GM23338 (cell line): ENCODE results near the gene EP400. TPM values are rescaled to one million over a fixed set of nuclear protein-coding genes. Genes with fewer than 3 reads are reported as not detected.

ENCODE experiments used
- ATAC-seq: fragments of 200-7000 bp; cut with Tn5 transposase; 3 replicates; pipeline ENCODE4 v1.9.1; 2020
- DNase-seq: peaks from one replicate; pipeline ENCODE4 v3.0.0-alpha.2; 2015; ENCODE audit warnings: low spot score
- H2AFZ ChIP-seq: fragments of 200-600 bp; sonication (generic); 2 replicates; pipeline ENCODE4 v1.8.0; 2016; ENCODE audit warnings: antibody characterized with exemption, mild to moderate bottlenecking, moderate library complexity
- H3F3A ChIP-seq: fragments of 200-600 bp; sonication (generic); replicated peaks from 2 replicates; pipeline ENCODE4 v1.8.0; 2017; ENCODE audit warnings: antibody characterized with exemption, mixed run types, low read depth
- H3K27ac ChIP-seq: fragments of 200-600 bp; sonication (generic); 2 replicates; pipeline ENCODE4 v1.6.1; 2016; ENCODE audit warnings: low read depth
- H3K27me3 ChIP-seq: fragments of 200-600 bp; sonication (generic); 2 replicates; pipeline ENCODE4 v1.8.0; 2016; ENCODE audit warnings: mild to moderate bottlenecking, mixed run types, moderate library complexity; ENCODE audit not compliant: insufficient read depth
- H3K36me3 ChIP-seq: fragments of 200-600 bp; sonication (generic); 2 replicates; pipeline ENCODE4 v1.8.0; 2016; ENCODE audit warnings: mild to moderate bottlenecking; ENCODE audit not compliant: insufficient read depth
- H3K4me1 ChIP-seq: fragments of 200-600 bp; sonication (generic); 2 replicates; pipeline ENCODE4 v1.8.0; 2016; ENCODE audit warnings: mild to moderate bottlenecking, moderate library complexity; ENCODE audit not compliant: insufficient read depth
- H3K4me2 ChIP-seq: fragments of 200-600 bp; sonication (generic); 2 replicates; pipeline ENCODE4 v1.7.1; 2017; ENCODE audit warnings: mixed run types
- H3K4me3 ChIP-seq: fragments of 200-600 bp; sonication (generic); 2 replicates; pipeline ENCODE4 v1.6.1; 2016; ENCODE audit warnings: mixed run types
- H3K79me2 ChIP-seq: fragments of 200-600 bp; sonication (generic); replicated peaks from 2 replicates; pipeline ENCODE4 v1.8.0; 2017; ENCODE audit warnings: mild to moderate bottlenecking; ENCODE audit not compliant: insufficient read depth
- H3K9me2 ChIP-seq: fragments of 200-600 bp; sonication (generic); 2 replicates; pipeline ENCODE4 v1.8.0; 2017; ENCODE audit not compliant: insufficient read depth
- H4K20me1 ChIP-seq: fragments of 200-600 bp; sonication (generic); replicated peaks from 2 replicates; pipeline ENCODE4 v1.8.0; 2017; ENCODE audit warnings: mild to moderate bottlenecking; ENCODE audit not compliant: insufficient read depth
- H3K27ac Mint-ChIP-seq: 2 replicates; pipeline ENCODE4 v1.8.0; 2020; ENCODE audit warnings: inconsistent platforms, mild to moderate bottlenecking, moderate library complexity, mixed read lengths
- H3K27me3 Mint-ChIP-seq: 3 replicates; pipeline ENCODE4 v1.8.0; 2022; ENCODE audit warnings: low read depth, mild to moderate bottlenecking, moderate library complexity, mixed read lengths, inconsistent platforms; ENCODE audit not compliant: insufficient read depth, poor library complexity
- H3K36me3 Mint-ChIP-seq: 3 replicates; pipeline ENCODE4 v1.8.0; 2021; ENCODE audit warnings: low read depth, mild to moderate bottlenecking, inconsistent platforms, moderate library complexity, mixed read lengths
- H3K4me1 Mint-ChIP-seq: 3 replicates; pipeline ENCODE4 v1.8.0; 2020; ENCODE audit warnings: mild to moderate bottlenecking, inconsistent platforms, mixed read lengths
- H3K4me3 Mint-ChIP-seq: 3 replicates; pipeline ENCODE4 v1.8.0; 2021; ENCODE audit warnings: moderate library complexity, mild to moderate bottlenecking, inconsistent platforms, mixed read lengths
- H3K9me3 Mint-ChIP-seq: 3 replicates; pipeline ENCODE4 v1.8.0; 2020; ENCODE audit warnings: moderate library complexity, mild to moderate bottlenecking, inconsistent platforms, mixed read lengths
- CREB1 ChIP-seq: fragments of 250-450 bp; sonication (Bioruptor Pico); IDR thresholded peaks from 2 replicates; pipeline ENCODE4 v1.5.0; 2020; ENCODE audit warnings: low read depth, mild to moderate bottlenecking, moderate library complexity
- EZH2 ChIP-seq: fragments of 200-600 bp; sonication (generic); IDR thresholded peaks from one replicate; pipeline ENCODE4 v1.8.0; 2017; ENCODE audit warnings: antibody characterized with exemption, mild to moderate bottlenecking, low read depth; ENCODE audit not compliant: unreplicated experiment
- EZH2phosphoT487 ChIP-seq: fragments of 200-600 bp; sonication (generic); IDR thresholded peaks from one replicate; pipeline ENCODE4 v1.8.1; 2018; ENCODE audit warnings: antibody characterized with exemption; ENCODE audit not compliant: unreplicated experiment
- JUNB ChIP-seq: IDR thresholded peaks from one replicate; pipeline ENCODE4 v1.6.1; 2016; ENCODE audit warnings: antibody characterized with exemption; ENCODE audit not compliant: unreplicated experiment
- NANOG ChIP-seq: IDR thresholded peaks from 2 replicates; pipeline ENCODE4 v1.6.1; 2016; ENCODE audit warnings: antibody characterized with exemption, borderline replicate concordance
- POLR2AphosphoS5 ChIP-seq: IDR thresholded peaks from 2 replicates; pipeline ENCODE4 v1.6.1; 2016; ENCODE audit warnings: antibody characterized with exemption, low read depth
- STAT1 ChIP-seq: IDR thresholded peaks from one replicate; pipeline ENCODE4 v1.6.1; 2016; ENCODE audit warnings: antibody characterized with exemption; ENCODE audit not compliant: unreplicated experiment
- ZNF114 ChIP-seq: fragments of 250-450 bp; sonication (Bioruptor Pico); IDR thresholded peaks from 2 replicates; pipeline ENCODE4 v1.5.0; 2020; ENCODE audit warnings: mild to moderate bottlenecking, moderate library complexity
- ZNF331 ChIP-seq: fragments of 250-450 bp; sonication (Bioruptor Pico); IDR thresholded peaks from 2 replicates; pipeline ENCODE4 v1.5.0; 2020; ENCODE audit warnings: low read depth, mild to moderate bottlenecking, moderate library complexity
- polyA plus RNA-seq: library from polyadenylated mRNA; unstranded; fragments of >200 nt; fragmentation: Nextera tagmentation; extraction: Ambion mirVana; gene quantifications from 2 replicates; pipeline ENCODE4 v1.2.1, GENCODE V29; 2016
- total RNA-seq: library from RNA; depleted of rRNA; stranded (reverse); fragments of >200 nt; shearing (Covaris generic); gene quantifications from 2 replicates; pipeline ENCODE4 v1.2.3, GENCODE V29; 2014
- TF ChIP-seq, protein P1 (sequence below): fragments of 250-450 bp; sonication (Bioruptor Pico); IDR thresholded peaks from 2 replicates; pipeline ENCODE4 v1.5.0; 2020; ENCODE audit warnings: mild to moderate bottlenecking, moderate library complexity
- TF ChIP-seq, protein P2 (sequence below): IDR thresholded peaks from one replicate; pipeline ENCODE4 v1.6.1; 2018; ENCODE audit warnings: antibody characterized with exemption; ENCODE audit not compliant: unreplicated experiment
- TF ChIP-seq, protein P3 (sequence below), 2 experiments: fragments of 200-600 bp in 1 of 2; sonication (generic) in 1 of 2; conservative IDR thresholded peaks; 2 replicates each; pipeline versions ENCODE4 v1.5.1 to v1.6.1; 2016 to 2017; ENCODE audit warnings: antibody characterized with exemption in 2 of 2, low read depth in 2 of 2, mild to moderate bottlenecking in 2 of 2, moderate library complexity in 1 of 2
- TF ChIP-seq, protein P4 (sequence below): IDR thresholded peaks from 2 replicates; pipeline ENCODE4 v1.6.1; 2016; ENCODE audit warnings: antibody characterized with exemption

EP400 gene
- total and polyA plus RNA-seq, 2 experiments from 2014 or later: 26.3 to 57.2 TPM

DNA sequence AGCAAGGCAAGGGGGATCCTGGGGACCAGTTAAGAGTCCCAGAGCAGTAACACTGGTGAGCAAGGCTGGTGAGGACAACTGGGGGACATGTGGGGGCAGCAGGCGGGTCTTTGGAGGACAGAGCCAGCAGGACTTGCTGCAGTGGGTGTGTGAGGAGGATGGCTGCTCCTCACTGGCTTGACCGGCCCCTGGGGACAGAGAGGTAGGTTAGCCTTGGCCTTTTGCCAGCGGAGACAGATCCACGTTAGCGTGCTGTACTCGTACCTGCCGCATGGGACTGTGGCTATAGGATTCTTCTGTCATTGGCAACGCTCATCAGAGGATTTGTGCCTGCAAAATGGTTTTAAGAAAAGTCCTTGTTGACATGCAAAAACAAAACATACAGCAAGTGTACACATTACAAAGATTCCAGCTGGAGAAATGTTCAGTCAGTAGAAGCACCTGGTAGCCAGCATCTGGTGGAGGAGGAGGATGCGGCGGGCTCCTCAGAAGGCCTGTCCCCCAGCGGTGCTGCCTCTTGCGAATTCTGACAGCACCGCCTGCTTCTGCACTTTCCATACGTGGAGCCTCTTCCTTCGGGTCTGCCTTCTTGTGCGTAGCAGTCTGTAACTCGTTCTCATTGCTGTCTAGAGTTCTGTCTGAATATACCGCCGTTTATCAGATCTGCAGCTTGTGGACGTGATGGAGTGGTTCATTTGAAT, 91.3 kb downstream of the EP400 start:
- Histone ChIP-seq H3K9me2 (no peaks in the 10 kb centered on the region), H3K27ac (no peak overlapping the region), H3K4me3 (no peak overlapping the region), H3K4me2 (no peak overlapping the region), H3F3A (no peaks in the 10 kb centered on the region), H4K20me1 (no peaks in the 10 kb centered on the region), H3K27me3 (no peaks in the 10 kb centered on the region), H2AFZ (no peak overlapping the region), H3K4me1 (no peaks in the 10 kb centered on the region), H3K79me2 (peaks cover 11% of the 10 kb centered on the region; the same call in 1 of the 2 replicates), H3K36me3 (peaks cover 34% of the 10 kb centered on the region)
- peaks cover 4% of the 10 kb centered on the region for H3K27me3 Mint-ChIP-seq
- H3K27ac Mint-ChIP-seq: peak overlapping the region; percentile 80
- DNase-seq (no peak), ATAC-seq (no peak)
- no peaks in the 10 kb centered on the region; the same call in 2 of the 3 replicates for H3K9me3 Mint-ChIP-seq
- TF ChIP-seq ZNF114 (CRISPR knock-in tag) (no peak), ZNF331 (CRISPR knock-in tag) (no peak), JUNB (no peak), CREB1 (CRISPR knock-in tag) (no peak), POLR2AphosphoS5 (no peak), EZH2 (no peak), NANOG (no peak), STAT1 (no peak), EZH2phosphoT487 (no peak)
- TF ChIP-seq, protein P1, sequence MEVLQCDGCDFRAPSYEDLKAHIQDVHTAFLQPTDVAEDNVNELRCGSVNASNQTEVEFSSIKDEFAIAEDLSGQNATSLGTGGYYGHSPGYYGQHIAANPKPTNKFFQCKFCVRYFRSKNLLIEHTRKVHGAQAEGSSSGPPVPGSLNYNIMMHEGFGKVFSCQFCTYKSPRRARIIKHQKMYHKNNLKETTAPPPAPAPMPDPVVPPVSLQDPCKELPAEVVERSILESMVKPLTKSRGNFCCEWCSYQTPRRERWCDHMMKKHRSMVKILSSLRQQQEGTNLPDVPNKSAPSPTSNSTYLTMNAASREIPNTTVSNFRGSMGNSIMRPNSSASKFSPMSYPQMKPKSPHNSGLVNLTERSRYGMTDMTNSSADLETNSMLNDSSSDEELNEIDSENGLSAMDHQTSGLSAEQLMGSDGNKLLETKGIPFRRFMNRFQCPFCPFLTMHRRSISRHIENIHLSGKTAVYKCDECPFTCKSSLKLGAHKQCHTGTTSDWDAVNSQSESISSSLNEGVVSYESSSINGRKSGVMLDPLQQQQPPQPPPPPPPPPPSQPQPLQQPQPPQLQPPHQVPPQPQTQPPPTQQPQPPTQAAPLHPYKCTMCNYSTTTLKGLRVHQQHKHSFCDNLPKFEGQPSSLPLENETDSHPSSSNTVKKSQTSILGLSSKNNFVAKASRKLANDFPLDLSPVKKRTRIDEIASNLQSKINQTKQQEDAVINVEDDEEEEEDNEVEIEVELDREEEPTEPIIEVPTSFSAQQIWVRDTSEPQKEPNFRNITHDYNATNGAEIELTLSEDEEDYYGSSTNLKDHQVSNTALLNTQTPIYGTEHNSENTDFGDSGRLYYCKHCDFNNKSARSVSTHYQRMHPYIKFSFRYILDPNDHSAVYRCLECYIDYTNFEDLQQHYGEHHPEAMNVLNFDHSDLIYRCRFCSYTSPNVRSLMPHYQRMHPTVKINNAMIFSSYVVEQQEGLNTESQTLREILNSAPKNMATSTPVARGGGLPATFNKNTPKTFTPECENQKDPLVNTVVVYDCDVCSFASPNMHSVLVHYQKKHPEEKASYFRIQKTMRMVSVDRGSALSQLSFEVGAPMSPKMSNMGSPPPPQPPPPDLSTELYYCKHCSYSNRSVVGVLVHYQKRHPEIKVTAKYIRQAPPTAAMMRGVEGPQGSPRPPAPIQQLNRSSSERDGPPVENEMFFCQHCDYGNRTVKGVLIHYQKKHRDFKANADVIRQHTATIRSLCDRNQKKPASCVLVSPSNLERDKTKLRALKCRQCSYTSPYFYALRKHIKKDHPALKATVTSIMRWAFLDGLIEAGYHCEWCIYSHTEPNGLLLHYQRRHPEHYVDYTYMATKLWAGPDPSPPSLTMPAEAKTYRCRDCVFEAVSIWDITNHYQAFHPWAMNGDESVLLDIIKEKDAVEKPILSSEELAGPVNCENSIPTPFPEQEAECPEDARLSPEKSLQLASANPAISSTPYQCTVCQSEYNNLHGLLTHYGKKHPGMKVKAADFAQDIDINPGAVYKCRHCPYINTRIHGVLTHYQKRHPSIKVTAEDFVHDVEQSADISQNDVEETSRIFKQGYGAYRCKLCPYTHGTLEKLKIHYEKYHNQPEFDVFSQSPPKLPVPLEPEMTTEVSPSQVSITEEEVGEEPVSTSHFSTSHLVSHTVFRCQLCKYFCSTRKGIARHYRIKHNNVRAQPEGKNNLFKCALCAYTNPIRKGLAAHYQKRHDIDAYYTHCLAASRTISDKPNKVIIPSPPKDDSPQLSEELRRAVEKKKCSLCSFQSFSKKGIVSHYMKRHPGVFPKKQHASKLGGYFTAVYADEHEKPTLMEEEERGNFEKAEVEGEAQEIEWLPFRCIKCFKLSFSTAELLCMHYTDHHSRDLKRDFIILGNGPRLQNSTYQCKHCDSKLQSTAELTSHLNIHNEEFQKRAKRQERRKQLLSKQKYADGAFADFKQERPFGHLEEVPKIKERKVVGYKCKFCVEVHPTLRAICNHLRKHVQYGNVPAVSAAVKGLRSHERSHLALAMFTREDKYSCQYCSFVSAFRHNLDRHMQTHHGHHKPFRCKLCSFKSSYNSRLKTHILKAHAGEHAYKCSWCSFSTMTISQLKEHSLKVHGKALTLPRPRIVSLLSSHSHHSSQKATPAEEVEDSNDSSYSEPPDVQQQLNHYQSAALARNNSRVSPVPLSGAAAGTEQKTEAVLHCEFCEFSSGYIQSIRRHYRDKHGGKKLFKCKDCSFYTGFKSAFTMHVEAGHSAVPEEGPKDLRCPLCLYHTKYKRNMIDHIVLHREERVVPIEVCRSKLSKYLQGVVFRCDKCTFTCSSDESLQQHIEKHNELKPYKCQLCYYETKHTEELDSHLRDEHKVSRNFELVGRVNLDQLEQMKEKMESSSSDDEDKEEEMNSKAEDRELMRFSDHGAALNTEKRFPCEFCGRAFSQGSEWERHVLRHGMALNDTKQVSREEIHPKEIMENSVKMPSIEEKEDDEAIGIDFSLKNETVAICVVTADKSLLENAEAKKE (CRISPR knock-in tag): no peak
- TF ChIP-seq, protein P2, sequence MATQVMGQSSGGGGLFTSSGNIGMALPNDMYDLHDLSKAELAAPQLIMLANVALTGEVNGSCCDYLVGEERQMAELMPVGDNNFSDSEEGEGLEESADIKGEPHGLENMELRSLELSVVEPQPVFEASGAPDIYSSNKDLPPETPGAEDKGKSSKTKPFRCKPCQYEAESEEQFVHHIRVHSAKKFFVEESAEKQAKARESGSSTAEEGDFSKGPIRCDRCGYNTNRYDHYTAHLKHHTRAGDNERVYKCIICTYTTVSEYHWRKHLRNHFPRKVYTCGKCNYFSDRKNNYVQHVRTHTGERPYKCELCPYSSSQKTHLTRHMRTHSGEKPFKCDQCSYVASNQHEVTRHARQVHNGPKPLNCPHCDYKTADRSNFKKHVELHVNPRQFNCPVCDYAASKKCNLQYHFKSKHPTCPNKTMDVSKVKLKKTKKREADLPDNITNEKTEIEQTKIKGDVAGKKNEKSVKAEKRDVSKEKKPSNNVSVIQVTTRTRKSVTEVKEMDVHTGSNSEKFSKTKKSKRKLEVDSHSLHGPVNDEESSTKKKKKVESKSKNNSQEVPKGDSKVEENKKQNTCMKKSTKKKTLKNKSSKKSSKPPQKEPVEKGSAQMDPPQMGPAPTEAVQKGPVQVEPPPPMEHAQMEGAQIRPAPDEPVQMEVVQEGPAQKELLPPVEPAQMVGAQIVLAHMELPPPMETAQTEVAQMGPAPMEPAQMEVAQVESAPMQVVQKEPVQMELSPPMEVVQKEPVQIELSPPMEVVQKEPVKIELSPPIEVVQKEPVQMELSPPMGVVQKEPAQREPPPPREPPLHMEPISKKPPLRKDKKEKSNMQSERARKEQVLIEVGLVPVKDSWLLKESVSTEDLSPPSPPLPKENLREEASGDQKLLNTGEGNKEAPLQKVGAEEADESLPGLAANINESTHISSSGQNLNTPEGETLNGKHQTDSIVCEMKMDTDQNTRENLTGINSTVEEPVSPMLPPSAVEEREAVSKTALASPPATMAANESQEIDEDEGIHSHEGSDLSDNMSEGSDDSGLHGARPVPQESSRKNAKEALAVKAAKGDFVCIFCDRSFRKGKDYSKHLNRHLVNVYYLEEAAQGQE: no peak
- TF ChIP-seq, protein P3, sequence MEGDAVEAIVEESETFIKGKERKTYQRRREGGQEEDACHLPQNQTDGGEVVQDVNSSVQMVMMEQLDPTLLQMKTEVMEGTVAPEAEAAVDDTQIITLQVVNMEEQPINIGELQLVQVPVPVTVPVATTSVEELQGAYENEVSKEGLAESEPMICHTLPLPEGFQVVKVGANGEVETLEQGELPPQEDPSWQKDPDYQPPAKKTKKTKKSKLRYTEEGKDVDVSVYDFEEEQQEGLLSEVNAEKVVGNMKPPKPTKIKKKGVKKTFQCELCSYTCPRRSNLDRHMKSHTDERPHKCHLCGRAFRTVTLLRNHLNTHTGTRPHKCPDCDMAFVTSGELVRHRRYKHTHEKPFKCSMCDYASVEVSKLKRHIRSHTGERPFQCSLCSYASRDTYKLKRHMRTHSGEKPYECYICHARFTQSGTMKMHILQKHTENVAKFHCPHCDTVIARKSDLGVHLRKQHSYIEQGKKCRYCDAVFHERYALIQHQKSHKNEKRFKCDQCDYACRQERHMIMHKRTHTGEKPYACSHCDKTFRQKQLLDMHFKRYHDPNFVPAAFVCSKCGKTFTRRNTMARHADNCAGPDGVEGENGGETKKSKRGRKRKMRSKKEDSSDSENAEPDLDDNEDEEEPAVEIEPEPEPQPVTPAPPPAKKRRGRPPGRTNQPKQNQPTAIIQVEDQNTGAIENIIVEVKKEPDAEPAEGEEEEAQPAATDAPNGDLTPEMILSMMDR (conservative IDR thresholded peaks at IDR 0.05; ENCODE audit: low read depth in 2 of 2): no peak
- TF ChIP-seq, protein P4, sequence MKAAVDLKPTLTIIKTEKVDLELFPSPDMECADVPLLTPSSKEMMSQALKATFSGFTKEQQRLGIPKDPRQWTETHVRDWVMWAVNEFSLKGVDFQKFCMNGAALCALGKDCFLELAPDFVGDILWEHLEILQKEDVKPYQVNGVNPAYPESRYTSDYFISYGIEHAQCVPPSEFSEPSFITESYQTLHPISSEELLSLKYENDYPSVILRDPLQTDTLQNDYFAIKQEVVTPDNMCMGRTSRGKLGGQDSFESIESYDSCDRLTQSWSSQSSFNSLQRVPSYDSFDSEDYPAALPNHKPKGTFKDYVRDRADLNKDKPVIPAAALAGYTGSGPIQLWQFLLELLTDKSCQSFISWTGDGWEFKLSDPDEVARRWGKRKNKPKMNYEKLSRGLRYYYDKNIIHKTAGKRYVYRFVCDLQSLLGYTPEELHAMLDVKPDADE: no peak
- H3K4me3 Mint-ChIP-seq: no peak overlapping the region
- peaks cover 15% of the 10 kb centered on the region for H3K4me1 Mint-ChIP-seq
- H3K36me3 Mint-ChIP-seq: peaks cover 81% of the 10 kb centered on the region
